HG02759 (cell line): ENCODE measurements around the gene PKP2.

Experiments used
- ATAC-seq: cut with Tn5 transposase; IDR thresholded peaks from one replicate; pipeline ENCODE4 v1.9.1; 2021; ENCODE audit warnings: mild to moderate bottlenecking, moderate library complexity; ENCODE audit not compliant: unreplicated experiment

The PKP2 gene

DNA sequence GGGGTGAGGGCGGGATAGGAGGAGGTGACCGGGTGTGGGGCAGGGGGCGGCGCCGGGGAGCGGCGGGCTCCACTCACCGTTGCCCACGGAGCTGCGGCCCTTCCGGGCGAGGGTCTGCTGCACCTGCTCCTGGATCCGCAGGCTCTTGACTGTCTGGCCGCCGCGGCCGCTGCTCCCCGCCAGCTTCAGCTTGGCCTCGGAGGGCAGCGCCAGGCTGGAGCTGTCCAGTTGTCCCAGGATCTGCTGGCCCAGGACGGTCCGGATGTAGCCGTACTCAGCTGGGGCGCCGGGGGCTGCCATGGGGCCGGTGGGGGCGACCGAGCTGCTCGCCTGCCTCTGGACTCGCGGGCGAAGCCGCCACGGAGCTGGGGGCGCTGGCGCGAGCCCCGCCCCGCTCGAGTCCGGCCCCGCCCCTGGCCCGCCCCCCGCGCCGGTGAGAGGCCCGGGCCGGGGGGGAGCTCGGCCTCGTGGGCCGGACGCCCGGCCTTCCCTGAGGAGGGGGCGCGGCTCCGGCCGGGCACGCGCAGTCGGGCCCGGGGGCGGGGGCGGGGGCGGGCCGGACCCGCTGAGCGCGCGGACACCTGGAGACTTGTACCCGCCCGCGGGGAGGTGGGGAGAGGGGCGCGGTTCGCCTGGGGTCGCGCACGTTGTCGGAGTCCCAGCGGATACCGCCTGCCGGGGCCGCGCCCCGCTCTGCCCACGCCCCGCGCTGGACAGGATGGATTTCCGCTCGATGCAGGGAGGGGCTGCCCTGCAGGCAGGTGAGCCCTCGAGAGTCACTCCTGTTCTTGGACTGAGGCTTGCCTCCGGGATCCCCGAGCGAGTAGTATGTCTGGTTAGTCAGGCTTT lies at the start of gene PKP2:
Gene PKP2 (minus strand): TSS at position 346 of the 849 bp plus-strand sequence. CDS start 46 bp downstream, at position 300.
- peak; percentile 88 for ATAC-seq

DNA sequence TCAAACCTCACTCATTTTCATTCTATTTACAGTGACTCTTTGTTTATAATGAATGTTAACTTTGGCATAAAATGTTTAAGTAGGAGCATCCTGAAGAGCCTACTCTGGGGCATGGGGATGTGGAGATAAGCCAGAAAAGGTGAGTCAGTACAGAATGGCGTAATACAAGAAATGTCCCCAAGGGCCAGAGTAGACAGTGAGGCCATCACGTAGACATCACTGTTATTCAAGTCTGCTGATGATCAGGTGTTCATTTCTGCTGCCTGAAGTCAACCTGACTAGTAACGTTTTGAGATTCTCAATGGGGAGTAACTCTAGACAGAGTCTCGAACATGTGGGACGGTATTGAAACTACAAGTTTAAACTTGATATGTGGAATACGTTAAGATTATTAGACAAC lies 47.6 kb upstream of the PKP2 start:
- no peak for ATAC-seq

GRCh38 chr12:32939801-32940200 lies 43.2 kb upstream of the PKP2 start:
- ATAC-seq = no peak

DNA sequence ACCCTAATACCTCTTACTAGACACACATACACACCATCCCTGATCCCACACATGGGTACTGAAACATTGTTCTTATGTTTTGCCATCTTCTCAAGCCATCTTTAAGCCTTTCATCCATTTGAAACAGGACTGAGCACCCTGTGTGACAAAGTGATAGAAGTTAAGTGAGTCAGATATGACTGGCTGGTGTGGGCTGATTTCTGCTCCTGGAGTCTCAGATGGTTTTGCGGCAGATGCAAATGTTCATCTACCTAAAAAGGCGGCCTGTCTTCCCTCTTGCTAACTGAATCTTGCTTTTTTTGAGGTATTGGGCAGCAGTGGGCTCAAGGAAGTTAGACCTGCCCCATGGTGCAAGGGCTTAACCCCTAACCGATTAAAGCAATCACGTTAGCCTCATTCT lies 30.4 kb upstream of the PKP2 start:
- ATAC-seq = no peak

DNA sequence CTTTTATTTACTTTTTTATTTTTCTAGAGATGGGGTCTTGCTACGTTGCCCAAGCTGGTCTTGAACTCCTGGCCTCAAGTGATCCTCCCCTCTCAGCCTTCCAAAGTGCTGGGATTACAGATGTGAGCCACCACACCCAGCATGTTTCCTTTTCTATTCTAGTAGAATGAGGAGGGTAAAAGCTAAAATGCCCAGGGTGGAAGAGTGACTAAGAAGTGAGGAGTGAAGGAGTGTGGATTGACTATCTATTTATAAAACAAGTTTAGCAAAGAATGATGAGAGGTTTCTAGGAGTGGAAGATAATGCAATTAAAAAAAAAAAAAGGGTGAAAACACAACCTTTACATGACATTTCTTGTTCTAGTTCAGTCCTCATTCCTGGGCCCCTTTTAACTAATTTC lies 29.8 kb upstream of the PKP2 start:
- ATAC-seq = no peak

DNA sequence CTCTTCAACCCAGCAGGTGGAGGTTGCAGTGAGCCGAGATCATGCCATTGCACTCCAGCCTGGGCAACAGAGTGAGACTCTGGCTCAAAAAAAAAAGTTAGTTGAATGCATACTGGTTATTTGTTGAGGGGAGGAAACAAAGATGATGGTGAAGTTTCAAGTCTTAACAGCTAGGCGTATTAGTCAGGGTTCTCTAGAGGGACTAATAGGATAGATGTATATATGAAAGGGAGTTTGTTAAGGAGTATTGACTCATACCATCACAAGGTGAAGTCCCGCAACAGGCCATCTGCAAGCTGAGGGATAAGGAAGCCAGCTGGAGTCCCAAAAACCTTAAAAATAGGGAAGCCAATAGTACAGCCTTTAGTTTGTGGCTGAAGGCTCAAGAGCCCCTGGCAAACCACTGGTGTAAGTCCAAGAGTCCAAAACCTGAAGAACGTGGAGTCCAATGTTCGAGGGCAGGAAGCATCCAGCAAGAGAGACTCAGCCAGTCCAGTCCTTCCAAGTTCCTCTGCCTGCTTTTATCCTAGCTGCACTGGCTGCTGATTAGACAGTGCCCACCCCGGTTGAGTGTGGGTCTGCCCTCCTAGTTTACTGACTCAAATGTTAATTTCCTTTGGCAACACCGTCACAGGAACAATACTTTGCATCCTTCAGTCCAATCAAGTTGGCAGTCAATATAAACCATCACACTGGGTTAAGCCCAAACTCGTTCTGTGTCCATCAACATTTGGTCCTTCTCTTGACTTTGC lies 26.1 kb upstream of the PKP2 start:
- no peak for ATAC-seq

- ATAC-seq = no peak
Measured at GRCh38 chr12:32921397-32921796, 24.8 kb upstream of the PKP2 start.

DNA sequence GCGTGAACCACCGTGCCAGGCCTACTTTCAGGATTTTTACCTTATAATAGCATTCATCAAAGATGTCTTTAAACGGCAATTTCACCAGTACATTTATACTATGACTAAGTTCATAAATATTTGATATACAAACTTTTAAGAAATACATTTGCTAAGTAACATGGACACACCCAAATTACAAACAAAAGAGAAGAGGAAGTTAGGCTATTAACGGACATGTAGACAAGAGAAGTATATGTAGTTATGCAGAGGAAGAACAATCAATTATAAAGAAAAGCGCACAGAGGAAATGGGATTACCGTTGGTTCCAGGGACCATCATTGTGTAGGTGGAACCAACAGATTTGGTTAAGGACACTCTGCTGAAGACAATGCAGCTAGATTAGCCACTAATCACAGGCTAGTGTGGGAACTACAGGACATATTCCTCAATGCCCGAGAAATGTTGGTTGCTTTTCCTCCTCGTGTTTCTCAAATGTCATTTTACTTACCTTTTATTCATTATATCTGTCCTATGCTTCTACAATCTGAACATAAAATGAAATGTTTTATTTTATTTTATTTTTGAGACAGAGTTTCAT lies 24.0 kb upstream of the PKP2 start:
- ATAC-seq = no peak

DNA sequence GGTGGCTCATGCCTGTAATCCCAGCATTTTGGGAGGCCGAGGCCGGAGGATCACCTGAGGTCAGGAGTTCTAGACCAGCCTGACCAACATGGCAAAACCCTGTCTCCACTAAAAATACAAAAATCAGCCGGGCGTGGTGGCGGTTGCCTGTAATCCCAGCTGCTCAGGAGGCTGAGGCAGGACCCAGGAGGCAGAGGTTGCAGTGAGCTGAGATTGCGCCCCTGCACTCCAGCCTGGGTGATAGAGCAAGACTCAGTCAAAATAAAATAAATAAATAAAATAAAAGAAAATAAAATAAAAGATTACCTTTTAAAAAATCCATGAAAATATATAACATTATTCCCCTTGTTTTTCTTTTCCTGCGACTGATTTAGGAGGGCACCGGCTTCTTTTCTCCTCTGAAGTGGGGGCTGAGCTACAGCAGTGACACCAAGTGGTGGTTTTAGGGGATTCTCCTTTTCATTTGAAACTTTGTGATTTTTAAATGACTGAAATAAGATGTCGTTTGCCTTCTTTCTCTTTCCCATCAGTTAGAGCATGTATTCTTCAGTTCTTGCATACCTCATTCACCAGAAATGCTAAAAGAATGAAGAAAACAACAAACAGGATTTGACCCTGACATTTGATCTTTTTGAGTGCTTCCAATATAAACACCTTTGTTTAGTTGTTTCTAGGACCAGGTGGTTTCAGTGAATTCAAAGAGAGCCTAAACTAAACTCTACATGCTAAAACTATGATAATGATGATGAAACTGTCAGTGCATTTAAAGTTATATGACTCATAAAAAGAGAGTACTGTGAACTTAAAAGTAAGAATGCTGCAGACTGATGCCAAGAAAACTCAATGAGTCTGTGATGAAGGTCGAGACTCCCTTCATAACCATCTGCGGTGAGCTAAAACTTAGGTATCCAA lies 22.6 kb upstream of the PKP2 start:
- no peak for ATAC-seq

DNA sequence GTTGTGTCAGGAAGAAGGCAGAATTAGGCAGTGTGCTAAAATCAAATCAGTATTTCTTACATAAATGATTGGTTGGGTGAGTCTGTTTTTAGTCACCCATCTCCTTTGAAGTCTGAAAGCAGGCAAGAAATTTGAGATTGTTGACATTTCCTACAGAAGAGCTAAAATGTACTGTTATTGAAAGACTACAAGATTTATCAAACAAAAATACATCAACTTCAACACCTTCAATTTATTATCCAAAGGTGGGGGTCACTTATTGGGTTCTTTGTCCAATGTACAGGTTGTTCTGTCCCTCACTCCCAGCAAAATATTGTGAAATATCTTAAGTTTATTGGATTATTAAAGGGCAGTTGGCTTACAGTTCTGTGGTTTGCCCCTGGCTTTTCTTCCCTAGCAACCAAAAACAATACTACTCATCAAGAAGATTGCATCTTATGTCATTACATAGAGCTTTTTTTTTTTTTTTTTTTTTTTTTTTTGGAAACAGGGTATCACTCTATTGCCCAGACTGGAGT lies 20.6 kb upstream of the PKP2 start:
- ATAC-seq = no peak

- ATAC-seq = no peak
Measured at GRCh38 chr12:32907898-32908476, 11.4 kb upstream of the PKP2 start.

- no peak for ATAC-seq
Measured at GRCh38 chr12:32907166-32907565, 10.6 kb upstream of the PKP2 start.

DNA sequence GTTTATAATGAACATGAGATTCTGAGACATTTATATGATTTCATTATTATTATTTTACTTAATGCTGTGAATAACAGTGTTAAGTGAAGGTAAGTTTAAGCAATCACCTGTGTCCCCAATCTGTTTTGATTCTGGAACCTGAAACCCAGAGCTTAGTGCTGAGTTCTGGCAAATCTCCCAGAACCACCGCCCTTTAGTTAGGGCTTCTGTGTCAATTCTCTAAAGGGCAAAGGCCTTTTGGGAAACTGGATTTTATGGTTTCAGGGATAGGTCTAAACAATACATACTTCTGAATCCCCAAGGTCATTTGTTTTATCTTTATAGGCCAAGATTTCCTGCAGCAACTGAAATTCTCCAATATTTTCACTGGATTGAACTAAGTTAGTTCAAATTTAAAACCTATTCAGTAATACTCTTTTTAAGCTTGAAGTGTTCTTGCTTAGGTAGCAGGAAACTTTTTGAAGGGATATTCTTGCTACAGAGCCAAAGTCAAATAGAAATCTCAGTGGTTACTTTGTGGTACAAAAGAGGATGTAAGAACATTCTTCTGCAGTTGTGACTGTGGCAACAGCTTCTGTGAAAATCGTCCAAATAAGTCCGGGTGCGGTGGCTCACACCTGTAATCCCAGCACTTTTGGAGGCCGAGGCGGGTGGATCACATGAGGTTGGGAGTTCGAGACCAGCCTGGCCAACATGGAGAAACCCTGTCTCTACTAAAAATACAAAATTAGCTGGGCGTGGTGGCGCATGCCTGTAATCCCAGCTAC lies 10.0 kb upstream of the PKP2 start:
- ATAC-seq = peak; percentile 98

DNA sequence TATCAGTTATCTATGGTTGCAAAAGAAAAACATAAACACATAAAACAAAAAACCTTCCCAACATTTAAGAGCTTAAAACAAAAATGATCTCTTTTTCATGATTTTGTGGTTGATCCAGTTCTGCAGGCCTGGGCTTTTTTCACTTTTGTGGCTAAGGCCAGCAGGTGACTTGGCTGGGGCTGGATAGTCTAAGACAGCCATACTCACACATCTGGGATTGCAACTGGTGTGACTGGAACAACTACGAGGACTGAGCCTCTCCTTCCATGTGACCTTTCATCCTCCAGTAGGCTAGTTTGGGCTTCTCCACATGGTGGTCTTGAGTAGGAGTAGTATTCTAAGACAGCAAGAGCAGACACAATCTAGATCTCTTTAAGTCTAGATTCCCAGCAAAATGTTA lies 7.2 kb upstream of the PKP2 start:
- ATAC-seq = no peak

- no peak for ATAC-seq
Measured at GRCh38 chr12:32903318-32903717, 6.7 kb upstream of the PKP2 start.

DNA sequence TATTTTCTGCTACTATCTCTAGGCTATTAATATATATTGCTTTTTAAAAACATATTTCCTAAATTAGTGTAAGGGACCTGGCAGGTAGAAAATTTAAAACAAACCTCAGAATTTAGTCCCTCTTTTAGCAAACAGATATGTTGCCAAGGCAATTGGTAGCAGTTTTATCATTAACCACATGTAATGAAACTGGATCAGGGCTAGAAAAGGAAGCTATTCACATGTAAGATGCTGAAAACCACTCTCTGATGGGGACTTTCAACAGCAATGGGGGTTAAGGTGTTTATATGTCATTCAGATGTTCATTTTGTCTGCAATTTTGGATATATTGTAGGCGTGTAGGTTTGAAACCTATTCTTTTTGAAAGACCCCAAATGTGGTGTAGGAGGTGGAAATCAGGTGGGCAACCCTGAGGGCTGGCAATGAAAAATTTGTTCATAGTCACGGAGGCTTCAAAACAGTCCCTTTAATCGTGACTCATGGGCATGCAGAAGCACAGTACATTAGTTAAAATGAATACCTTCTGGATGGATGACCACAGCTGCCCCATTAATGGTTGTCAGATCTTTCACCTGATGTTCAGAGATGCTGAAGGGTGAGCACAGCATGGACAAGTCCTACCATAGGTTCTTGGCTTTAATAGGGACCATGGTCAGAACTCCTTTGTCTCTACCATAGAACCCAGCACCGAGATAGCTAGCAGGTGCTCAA lies 5.9 kb upstream of the PKP2 start:
- no peak for ATAC-seq

DNA sequence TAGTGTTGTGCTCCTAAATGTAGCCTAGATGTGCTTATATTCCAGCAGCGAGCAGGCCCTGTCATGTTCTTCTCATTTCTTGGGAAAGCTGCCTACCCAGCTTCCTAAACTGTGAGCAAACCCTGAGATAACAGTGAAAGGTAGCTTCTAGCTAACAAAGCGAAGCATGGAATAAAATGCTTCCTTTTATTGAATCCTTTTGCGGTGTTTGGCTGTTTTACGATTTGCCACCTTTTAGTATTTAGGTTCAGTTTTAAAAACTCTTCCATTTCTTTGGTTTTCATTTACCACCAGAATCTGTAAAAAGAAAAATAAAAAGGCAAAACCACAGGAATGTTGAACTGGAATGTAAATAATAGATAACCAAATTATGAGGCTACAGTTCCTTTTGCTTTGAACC lies 5.0 kb upstream of the PKP2 start:
- no peak for ATAC-seq

DNA sequence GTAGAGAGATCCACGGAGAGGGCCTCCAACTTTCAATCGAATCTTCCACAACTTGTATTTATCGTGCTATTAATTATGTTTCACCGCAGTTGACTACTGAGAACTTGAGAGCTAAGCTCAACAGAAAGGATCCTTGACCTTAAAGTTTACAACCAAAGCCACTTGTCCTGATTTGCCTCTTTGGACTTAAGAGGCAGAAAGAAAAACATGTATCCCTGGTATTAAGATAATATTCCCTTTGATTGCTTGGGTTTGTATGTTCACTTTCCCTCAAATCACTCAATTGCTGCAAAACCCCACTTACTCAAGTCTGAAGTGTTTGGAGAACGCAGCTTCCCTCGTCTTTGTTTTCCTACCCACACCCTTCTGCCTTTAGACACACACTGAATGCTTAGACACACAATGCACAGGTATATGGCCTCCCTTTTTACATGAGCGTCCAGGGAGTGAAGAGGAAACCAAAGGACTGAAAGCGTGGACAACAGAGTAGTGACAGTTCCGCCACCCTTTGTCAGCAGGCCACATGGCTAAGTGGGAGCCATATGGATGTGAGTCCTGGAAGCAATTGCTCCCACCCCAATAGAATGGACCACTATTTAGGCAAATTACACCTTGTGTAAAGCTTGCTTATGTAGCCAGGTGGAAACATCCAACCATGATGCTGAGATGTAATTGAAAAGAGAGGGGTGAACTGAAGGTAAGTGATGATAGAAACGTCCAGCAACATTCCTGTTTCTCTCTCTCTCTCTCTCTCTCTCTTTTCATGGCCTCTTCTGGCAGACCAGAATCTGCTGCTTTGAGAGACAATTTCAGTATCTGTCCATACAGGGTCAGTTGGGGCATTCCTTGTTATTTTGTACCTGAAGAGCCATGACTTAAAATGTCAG lies 1.4 kb upstream of the PKP2 start:
- ATAC-seq = no peak
